ENCODE results near the gene SLAIN2.
A peak's percentile ranks its signal among the peaks of the same experiment; 100 is the strongest.
"Not testable (repeated sequence)": the region's sequence is repeated elsewhere in the genome, so short reads cannot be mapped to it uniquely, and the experiment has no call there.

SLAIN2 gene

DNA sequence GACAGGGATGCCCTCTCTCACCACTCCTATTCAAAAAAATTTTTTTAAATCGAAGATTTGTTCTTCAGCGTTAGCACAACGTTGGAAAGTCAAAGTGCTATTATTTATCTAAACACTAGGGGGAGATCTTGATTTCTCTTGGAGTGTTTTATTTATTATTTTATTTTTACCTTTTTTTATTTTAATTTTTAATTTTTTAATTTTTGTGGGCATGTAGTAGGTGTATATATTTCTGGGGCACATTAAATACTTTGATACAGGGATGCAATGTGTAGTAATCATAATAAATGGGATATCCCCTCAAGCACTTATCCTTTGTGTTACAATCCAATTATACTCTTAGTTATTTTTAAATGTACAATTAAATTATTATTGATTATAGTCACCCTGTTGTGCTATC lies 104.4 kb downstream of the SLAIN2 start:
- no peak overlapping the region for H3K4me3 ChIP-seq (ENCODE audit: low read depth, low read length)
- TF ChIP-seq, protein P1, sequence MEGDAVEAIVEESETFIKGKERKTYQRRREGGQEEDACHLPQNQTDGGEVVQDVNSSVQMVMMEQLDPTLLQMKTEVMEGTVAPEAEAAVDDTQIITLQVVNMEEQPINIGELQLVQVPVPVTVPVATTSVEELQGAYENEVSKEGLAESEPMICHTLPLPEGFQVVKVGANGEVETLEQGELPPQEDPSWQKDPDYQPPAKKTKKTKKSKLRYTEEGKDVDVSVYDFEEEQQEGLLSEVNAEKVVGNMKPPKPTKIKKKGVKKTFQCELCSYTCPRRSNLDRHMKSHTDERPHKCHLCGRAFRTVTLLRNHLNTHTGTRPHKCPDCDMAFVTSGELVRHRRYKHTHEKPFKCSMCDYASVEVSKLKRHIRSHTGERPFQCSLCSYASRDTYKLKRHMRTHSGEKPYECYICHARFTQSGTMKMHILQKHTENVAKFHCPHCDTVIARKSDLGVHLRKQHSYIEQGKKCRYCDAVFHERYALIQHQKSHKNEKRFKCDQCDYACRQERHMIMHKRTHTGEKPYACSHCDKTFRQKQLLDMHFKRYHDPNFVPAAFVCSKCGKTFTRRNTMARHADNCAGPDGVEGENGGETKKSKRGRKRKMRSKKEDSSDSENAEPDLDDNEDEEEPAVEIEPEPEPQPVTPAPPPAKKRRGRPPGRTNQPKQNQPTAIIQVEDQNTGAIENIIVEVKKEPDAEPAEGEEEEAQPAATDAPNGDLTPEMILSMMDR (IDR thresholded peaks at IDR 0.05; ENCODE audit: insufficient read depth, low read depth, low read length, missing control alignments) = peak; percentile 42
- DNase-seq (ENCODE audit: low read depth) = peak; percentile 12

DNA sequence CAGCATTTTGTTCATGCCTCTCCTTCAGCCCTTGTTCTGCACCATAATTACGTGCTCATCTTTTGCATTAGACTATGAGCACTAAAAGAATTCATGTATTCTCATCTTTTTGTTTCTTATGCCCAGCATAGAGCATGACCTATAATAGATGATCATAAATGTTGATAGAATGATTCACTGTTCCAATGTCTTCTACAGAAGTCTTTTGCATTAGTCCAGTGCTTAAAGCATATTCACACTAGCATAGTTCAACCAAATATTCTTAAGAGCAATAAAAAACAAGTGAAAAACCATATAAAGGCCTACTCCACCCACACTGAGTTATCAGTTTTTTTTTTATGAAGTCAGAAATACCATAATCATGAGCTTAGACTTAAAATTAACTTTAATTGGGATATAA lies 105.3 kb downstream of the SLAIN2 start:
- TF ChIP-seq, protein P1 (IDR thresholded peaks at IDR 0.05; ENCODE audit: insufficient read depth, low read depth, low read length, missing control alignments) = no peak
- DNase-seq (ENCODE audit: low read depth) = no peak
- no peak overlapping the region for H3K4me3 ChIP-seq (ENCODE audit: low read depth, low read length)

DNA sequence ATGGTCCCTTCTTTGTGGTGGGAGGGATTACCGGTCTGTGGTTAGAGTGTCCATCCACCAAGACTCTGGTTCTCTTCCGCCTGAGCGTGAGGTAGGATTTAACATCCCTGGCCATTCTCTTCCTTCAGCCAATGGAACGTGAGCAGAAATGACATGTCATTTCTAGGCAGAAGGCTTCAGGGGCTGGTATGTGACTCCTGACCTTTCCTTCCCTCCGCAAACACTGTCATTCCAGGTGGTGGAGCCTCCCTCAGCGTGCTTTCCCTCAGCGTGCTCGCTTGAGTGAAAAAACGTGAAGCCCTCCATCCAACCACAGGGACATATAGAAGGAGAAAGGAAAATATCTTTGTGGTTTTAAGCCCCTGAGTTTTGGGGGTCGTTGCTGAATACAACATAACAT lies 107.8 kb downstream of the SLAIN2 start:
- TF ChIP-seq, protein P1 (IDR thresholded peaks at IDR 0.05; ENCODE audit: insufficient read depth, low read depth, low read length, missing control alignments) = no peak
- H3K4me3 ChIP-seq (ENCODE audit: low read depth, low read length) = no peak overlapping the region
- no peak for DNase-seq (ENCODE audit: low read depth)

DNA sequence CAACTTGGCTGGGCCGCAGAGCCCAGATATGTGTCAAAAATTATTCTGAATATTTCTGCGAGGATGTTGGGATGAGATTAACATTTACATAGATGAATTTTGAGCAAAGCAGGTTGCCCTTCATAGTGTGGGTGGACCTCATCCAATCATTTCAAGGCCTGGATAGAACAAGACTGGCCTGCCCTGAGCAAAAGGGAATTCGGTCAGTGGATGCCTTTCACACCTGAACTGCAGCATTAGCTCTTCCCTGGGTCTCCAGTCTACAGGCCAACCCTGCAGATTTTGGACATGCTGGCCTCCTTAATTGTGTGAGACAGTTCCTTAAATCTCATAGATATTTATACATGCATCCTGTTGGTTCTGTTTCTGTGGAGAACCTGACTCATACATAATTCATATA lies 109.4 kb downstream of the SLAIN2 start:
- H3K4me3 ChIP-seq (ENCODE audit: low read depth, low read length) = no peak overlapping the region
- TF ChIP-seq, protein P1 (IDR thresholded peaks at IDR 0.05; ENCODE audit: insufficient read depth, low read depth, low read length, missing control alignments) = no peak
- DNase-seq (ENCODE audit: low read depth) = no peak

DNA sequence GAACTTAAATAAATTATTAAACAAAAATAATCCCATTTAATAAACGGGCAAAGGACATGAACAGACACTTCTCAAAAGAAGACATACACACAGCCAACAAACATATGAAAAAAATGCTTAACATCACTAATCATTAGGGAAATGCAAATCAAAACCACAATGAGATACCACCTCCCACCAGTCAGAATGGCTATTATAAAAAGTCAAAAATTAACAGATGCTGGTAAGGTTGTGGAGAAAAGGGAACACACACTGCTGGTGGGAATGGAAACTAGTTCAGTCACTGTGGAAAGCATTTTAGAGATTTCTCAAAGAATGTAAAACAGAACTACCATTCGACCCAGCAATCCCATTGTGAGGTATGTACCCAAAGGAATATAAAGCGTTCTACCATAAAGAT lies 110.3 kb downstream of the SLAIN2 start:
- H3K4me3 ChIP-seq (ENCODE audit: low read depth, low read length); DNase-seq (ENCODE audit: low read depth): not testable (repeated sequence)

DNA sequence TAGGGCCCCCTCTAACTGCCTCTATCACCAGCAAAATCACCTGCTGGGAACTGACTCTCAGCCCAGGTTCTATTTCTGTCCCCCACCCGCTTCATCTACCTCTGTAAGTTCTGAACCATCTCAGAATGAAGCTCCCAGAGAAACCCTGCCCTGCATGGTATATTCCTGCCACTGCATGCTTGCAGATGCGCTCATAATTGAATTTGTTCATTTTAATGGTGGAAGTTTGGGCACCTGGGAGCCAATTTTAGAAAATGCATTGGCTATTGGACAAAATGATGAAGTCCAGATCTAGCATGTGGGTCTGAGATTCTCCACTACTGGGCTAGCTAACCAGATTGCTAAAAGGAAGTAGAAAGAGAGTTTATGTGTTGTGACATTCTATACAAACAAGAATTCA lies 113.3 kb downstream of the SLAIN2 start:
- no peak overlapping the region for H3K4me3 ChIP-seq (ENCODE audit: low read depth, low read length)
- TF ChIP-seq, protein P1 (IDR thresholded peaks at IDR 0.05; ENCODE audit: insufficient read depth, low read depth, low read length, missing control alignments) = no peak
- DNase-seq (ENCODE audit: low read depth) = no peak

DNA sequence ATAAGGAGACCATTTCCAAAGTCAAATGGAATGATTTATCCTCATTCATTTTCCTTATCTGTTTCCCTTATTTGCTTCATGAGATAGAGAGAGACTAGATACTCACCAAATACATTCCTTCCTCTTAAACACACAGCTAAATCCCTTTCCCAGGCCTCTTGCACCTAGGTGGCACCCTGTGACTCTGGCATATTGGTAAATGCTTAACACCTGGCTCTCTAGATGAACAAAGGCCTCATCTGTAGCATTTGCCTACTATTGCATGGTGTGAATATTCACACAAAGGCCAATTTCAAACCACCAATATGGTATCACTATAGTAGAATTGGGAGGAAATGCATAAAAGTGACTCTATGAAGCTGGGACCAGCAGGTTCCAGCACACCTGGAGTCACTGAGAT lies 119.7 kb downstream of the SLAIN2 start:
- TF ChIP-seq, protein P1 (IDR thresholded peaks at IDR 0.05; ENCODE audit: insufficient read depth, low read depth, low read length, missing control alignments) = no peak
- H3K4me3 ChIP-seq (ENCODE audit: low read depth, low read length) = no peak overlapping the region
- no peak for DNase-seq (ENCODE audit: low read depth)

Measured in GM12865 (cell line).